Activated gamma-delta T cell (primary cell): ENCODE results near the gene BTBD7.

Experiments
- DNase-seq: peaks from one replicate; lab custom pipeline; 2025; lab: John Stamatoyannopoulos, UW

The BTBD7 gene

DNA sequence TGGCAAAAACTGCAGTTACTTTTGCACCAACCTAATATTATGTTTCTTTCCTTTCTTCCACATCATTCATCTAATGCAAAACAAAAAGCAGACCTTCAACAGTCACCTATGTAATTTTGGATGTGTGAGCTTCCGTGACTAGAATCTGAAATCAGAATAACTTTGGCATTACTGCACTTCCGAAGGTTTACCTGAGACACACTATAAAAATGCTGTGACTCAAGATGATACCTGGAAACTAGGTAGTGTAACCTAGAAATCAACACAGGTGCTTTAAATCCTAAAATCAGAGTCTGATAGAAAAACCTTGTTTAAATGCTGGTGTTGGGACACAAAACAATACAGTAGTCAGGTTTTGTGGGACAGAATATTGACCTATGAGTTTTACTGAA is 2.2 kb downstream of the BTBD7 start:
- no peak for DNase-seq

DNA sequence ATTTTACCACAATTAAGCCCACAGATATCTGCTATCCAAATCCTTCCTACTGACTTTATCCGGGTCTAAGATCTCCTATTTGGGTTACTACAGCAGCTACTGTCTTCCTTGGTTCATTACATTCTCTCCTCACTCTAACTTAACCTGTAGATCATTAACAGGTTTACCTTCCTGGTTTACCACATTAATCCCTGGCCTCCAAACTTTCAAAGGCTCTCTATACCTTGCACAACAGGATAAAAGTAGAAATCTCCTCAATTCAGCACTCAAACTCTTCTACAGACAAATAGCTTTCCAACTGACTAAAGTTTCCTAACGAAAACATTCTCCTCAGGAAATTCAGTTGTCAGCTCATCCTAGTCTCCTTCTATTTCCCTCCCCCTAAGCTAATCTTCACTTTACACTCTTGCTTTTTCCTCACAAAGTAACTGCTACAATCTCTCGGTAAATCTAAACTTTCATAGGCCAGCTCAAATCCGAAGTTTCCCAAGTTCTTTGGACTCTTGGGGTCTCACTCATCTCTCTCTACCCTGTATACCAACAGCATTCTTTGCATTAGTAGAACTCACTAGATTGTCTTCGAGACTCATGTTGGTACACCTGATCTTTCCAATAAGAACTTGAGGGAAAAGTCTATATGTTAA is 2.7 kb downstream of the BTBD7 start:
- no peak for DNase-seq

DNA sequence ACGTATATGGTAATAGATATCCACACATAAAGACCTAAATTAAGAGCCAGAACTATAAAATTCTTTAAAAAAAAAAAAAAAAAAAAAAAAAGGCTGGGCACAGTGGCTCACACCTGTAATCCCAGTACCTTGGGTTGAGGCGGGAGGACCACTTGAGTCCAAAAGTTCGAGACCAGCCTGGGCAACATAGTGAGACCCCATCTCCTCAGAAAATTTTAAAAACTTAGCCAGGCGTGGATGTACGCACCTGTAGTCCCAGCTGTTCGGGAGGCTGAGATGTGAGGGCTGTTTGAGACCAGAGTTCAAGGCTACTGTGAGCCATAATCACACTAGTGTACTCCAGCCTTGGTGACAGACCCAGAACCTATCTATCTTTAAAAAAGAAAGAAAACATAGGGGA is 4.3 kb downstream of the BTBD7 start:
- DNase-seq, result no peak

- DNase-seq, result no peak
Measured at GRCh38 chr14:93326196-93326595, 6.6 kb downstream of the BTBD7 start.

- no peak for DNase-seq
Measured at GRCh38 chr14:93323600-93324174, 9.1 kb downstream of the BTBD7 start.

DNA sequence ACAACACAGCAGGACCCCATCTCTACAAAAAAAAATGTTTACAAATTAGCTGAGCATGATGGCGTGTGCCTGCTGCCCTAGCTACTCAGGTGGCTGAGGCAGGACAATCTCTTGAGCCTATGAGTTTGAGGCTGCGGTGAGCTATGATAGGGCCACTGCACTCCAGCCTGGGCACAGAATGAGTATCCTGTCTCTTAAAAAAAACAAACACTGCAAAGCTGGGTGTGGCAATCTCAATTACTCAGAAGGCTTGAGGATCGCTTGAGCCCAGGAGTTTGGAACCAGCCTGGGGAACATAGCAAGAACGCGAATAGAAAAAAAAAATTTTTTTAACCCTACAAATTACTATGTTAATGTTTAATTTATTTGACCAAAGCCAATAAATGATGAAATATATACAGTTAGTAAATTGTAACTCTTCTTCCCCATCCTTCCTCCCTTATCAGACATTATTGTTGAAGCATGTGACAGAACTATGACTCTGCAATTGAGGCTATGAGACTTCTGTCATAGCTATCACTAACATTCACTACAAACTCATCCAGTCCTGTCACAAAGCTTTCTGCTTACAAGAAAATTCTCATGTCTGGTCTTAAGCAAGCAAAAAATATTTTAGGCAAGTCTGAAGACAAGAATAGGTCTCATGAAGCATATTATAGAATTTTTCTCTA is 9.8 kb downstream of the BTBD7 start:
- DNase-seq, result no peak

DNA sequence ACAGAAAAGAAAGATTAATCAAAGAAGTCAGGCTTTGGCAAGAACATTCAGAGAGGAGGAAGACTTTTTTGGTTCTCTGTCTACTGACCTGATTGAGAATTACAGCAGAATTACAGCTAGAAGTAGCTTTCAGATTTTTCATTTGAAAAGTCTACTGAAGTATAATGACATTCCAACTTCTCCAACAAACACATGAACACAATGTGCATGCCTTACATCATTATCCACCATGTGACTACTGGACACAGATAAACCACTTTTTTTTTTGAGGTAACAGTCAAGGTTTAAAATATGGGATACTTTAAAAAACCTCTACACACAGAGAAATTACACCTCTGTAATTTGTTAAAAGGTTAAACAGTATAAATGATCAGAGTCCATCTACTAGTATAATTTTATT is 12.3 kb downstream of the BTBD7 start:
- no peak for DNase-seq

DNA sequence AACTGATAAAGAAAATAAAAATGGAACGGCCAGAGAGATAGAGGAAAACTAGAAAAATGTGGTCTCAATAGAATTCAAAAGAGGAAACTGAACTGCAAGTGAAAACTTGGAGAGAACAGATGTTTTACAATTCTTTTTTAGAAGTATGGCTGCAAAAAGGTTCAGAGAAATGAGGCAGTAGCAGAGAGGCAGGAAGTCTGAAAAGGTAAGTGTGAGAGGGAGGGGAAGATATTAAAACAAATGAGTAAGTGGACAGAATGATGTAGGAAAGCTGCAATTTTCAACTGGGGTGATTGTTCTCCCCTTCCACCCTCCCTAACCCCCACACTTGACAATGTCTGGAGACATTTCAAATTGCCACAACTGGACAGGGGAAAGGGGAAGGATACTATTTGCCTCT is 12.9 kb downstream of the BTBD7 start:
- DNase-seq, result no peak

GRCh38 chr14:93319494-93319893 is 13.3 kb downstream of the BTBD7 start:
- DNase-seq, result no peak

DNA sequence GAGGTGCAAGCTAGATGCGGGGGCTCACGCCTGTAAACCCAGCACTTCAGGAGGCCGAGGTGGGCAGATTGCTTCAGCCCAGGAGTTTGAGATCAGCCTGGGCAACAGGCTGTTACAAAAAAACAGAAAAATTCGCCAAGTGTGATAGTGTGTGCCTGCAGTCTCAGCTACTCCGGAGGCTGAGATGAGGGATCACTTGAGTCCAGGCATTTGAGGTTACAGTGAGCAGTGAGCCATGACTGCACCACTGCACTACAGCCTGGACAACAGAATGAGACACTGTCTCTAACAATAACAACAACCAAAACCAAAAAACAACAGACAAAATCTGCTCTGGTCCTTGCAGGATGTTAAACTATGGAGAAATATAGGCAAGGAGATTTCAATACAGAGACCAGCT is 13.9 kb downstream of the BTBD7 start:
- no peak for DNase-seq

DNA sequence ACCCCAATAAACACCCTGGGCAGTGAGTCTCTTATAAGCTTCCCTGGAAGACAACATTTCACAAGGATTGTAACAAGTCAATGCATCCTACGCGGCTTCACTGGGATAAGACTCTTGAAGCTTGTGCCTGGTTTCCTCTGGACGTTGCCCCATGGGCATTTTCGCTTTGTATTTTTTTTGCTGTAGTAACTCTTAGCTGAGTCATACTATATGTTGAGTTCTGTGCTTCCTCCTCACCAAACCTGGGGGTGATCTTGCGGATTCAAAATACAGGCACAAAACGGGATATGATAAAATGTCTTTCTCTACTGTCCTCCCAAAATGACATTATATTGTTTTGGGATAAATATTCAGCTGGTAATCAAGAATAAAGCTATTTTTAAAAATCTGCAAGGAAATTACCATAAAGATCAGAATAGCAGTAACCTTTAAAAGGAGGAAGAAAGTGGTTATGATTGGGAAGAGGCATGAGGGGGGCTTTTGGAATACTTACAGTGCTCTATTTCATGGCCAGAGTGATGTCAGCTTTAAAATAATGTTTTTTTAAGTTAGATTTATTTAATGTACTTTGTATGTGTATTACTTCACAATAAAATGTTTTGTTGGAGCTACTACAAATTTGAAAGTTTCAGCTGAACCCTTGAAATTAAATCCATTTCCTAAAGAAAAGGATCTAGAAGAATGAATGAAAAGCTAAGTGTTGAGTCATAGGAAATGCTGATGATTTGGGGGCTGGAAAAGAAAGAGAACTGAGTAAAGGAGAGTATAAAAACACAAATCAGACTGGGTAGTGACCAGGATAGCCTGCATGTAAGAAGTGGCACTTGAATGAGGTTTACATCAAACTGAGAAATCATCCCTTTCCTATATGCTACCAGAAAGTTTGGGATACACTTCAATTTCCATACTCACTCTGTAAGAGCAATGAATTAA is 14.7 kb downstream of the BTBD7 start:
- DNase-seq, result no peak

- no peak for DNase-seq
Measured at GRCh38 chr14:93317210-93317874, 15.5 kb downstream of the BTBD7 start.

DNA sequence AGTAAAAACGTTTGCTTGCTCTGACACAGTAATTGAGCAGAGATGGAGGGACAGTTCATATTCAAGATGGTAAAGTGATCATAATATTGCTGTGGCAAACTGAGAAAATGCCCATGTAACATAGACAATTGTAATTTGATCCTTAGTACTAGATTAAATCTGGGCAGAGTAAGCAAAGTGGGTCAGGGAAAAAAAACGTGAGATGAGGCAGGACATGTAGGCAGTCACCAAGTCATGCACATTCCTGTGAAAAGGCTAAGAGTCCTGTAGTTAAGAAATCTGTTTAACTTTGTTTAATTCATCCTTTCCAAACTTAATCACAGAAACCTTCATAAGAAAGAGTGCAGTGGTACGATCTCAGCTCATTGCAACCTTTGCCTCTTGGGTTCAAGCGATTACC is 16.1 kb downstream of the BTBD7 start:
- no peak for DNase-seq

- DNase-seq, result no peak
Measured at GRCh38 chr14:93315575-93315974, 17.3 kb downstream of the BTBD7 start.

- DNase-seq, result no peak
Measured at GRCh38 chr14:93311082-93311481, 21.8 kb downstream of the BTBD7 start.

GRCh38 chr14:93309427-93309966 is 23.3 kb downstream of the BTBD7 start:
- no peak for DNase-seq

DNA sequence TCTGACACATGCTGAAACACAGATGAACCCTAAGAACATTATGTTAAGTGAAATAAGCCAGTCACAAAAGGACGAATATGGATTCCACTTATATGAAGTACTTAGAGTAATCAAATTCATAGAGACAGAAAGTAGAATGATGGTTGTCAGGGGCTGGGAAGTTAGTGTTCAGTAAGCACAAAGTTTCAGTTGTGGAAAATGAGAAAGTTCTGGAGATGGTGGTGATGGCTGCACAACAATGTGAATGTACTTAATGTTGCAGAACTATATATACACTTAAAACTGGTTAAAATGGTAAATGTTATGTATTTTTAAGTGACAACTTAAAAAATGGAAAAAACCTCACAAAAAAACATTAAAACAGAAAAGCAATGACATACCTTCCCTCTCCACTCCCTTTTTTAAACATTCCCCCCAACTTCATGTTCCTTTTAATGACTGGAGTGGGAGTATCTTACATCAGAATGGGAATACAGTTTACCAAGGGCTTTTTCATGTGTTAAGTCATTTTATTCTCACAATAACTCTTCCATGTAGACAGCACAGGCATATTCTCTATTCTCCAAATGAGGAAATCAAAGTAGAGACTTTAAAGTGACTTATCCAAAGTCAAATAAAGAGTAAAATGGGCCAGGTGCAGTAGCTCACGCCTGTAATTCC is 24.0 kb downstream of the BTBD7 start:
- DNase-seq, result no peak

DNA sequence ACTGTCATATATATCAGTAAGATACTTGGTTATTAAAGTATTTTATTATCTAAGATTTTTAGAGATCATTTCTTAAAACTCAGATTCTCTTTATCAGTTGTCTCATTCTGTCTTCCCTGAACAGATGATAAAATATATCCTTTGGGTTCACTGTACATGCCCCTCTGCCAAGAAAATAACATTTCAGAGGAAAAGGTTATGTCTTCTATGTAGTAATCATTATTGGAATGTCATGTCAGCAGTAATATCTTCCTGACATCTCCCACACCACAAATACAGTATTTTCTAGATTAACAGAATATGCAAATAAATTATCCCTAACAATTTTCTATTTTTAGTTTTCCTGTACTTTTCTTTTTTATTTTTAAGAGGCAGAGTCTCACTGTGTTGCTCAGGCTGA is 26.0 kb downstream of the BTBD7 start:
- no peak for DNase-seq

DNA sequence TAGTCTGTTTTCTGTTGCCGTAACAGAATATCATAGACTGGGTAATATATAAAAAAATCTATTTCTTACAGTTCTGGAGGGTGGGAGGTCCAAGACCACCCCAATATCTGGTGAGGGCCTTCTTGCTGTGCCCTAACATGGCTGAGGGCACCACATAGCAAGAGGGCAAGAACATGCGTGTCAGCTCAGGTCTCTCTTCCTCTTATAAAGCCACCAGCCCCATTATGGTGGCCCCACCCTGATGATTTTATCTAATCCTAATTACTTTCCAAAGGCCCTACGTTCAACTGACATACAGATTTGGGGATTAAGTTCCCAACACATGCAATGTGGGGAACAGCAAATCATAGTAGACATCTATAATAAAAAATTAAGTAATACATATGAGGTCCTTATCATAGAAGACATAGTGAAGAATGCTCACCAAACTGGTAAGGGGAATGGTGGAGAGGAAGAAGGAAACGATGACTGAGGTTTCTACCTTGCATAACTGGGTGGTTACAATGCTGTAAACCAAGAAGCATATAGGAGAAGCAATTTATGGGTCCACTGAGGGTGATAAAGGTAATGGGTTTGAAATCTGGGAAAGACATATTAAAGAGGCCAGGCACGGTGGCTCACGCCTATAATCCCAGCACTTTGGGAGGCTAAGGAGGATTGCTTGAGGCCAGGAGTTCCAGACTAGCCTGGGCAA is 27.0 kb downstream of the BTBD7 start:
- DNase-seq, result no peak

GRCh38 chr14:93304771-93305170 is 28.1 kb downstream of the BTBD7 start:
- no peak for DNase-seq

DNA sequence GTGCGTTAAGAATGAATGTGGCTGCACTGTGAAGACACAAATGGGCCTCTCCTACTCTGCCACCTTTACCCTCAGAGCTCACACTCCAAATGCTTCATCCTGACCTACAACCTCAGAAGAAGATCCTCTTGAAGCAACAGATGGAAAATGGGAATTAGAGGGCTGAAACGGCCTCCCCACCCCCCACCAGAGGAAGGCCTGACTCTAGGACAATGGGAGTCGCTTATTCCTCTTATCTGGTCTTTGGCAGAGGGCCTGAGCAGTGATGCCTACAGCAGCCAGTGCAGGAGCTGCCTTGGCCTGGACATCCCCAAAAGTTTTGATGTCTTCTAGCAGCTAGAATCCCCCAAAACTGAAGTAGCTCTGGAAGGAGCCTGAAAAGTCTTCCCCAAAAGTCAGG is 29.2 kb downstream of the BTBD7 start:
- DNase-seq, result no peak
